ENCODE measurements around the gene ENGASE. TPM values are rescaled to one million over a fixed set of nuclear protein-coding genes. Genes with fewer than 3 reads are reported as not detected.

ENGASE gene
- total RNA-seq, 1 donor from 2014 or later = 16.8 TPM

DNA sequence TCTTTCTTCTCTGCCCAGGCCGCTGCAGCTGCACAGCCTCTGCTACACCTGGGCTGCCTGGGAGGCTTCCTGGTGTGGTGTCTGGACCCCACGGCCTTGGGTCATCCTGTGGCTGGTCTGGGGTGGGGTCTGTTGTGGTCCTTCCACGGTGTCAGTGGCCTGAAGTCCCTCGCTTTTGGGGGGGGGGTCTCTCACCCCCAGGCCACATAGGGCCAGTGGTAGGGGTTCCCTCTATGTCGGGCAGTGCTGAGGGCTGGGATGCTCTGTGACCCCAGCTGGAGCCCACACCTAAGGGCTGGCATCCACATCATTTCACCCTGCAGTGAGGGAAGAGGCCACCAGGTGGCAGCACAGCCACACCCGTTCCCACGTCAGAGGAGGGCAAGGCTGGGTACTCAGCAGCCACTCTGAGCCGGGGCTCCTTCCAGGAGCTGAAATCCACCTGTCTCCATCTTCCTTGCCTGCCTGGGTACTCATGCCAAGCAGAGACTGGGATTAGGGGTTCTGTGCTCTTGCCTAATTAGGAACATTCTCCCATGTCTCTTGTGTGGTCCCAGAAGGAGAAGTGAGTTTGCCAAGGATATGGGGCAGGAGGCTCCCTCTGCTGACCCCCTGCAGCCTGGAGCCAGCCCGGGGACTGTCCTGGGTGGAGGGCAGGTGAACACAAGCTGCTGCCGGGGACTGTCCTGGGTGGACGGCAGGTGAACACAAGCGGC is 13.0 kb downstream of the ENGASE start:
- H3K36me3 Mint-ChIP-seq (ENCODE audit: low read depth) = peaks cover 2% of the 10 kb centered on the region
- H3K4me1 Mint-ChIP-seq (ENCODE audit: low read depth) = no peaks in the 10 kb centered on the region

GRCh38 chr17:79088247-79088996 is 13.8 kb downstream of the ENGASE start:
- Mint-ChIP-seq H3K4me1 (ENCODE audit: low read depth) (no peaks in the 10 kb centered on the region), H3K4me3 (ENCODE audit: unreplicated experiment) (no peak overlapping the region), H3K9me3 (ENCODE audit: low read depth) (no peaks in the 10 kb centered on the region), H3K36me3 (ENCODE audit: low read depth) (peaks cover 2% of the 10 kb centered on the region), H3K27ac (ENCODE audit: unreplicated experiment) (no peak overlapping the region), H3K27me3 (ENCODE audit: low read depth) (no peaks in the 10 kb centered on the region)
- TF ChIP-seq, protein P1, sequence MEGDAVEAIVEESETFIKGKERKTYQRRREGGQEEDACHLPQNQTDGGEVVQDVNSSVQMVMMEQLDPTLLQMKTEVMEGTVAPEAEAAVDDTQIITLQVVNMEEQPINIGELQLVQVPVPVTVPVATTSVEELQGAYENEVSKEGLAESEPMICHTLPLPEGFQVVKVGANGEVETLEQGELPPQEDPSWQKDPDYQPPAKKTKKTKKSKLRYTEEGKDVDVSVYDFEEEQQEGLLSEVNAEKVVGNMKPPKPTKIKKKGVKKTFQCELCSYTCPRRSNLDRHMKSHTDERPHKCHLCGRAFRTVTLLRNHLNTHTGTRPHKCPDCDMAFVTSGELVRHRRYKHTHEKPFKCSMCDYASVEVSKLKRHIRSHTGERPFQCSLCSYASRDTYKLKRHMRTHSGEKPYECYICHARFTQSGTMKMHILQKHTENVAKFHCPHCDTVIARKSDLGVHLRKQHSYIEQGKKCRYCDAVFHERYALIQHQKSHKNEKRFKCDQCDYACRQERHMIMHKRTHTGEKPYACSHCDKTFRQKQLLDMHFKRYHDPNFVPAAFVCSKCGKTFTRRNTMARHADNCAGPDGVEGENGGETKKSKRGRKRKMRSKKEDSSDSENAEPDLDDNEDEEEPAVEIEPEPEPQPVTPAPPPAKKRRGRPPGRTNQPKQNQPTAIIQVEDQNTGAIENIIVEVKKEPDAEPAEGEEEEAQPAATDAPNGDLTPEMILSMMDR (IDR thresholded peaks at IDR 0.05) = no peak
- no peak for DNase-seq (ENCODE audit: low spot score)

More for the DNA sequence above, 13.0 kb downstream of the ENGASE start:
- DNase-seq (ENCODE audit: low spot score) = no peak
- TF ChIP-seq, protein P1 (IDR thresholded peaks at IDR 0.05) = peak; percentile 90
- H3K27ac Mint-ChIP-seq (ENCODE audit: unreplicated experiment) = no peak overlapping the region
- H3K9me3 Mint-ChIP-seq (ENCODE audit: low read depth) = no peaks in the 10 kb centered on the region
- H3K4me3 Mint-ChIP-seq (ENCODE audit: unreplicated experiment) = no peak overlapping the region
- no peaks in the 10 kb centered on the region for H3K27me3 Mint-ChIP-seq (ENCODE audit: low read depth)

DNA sequence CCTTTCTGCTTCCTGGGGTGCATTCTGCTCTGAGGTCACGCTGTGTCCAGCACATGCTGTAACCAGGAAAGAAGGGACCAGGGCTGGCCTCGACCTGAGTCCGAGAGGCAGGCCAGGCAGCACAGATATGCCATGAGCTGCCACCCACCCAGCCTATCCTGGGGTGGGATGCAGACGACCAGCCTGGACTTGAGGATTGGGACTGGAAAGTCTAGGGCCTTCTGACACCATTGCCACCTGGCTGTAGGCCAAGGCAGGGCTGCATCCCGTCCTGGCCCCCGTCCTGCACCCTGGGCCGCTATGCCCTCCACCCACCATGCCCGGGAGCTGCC is 14.3 kb downstream of the ENGASE start:
- Mint-ChIP-seq H3K27me3 (ENCODE audit: low read depth) (peaks cover 1% of the 10 kb centered on the region), H3K9me3 (ENCODE audit: low read depth) (no peaks in the 10 kb centered on the region), H3K36me3 (ENCODE audit: low read depth) (peaks cover 2% of the 10 kb centered on the region), H3K4me1 (ENCODE audit: low read depth) (no peaks in the 10 kb centered on the region), H3K4me3 (ENCODE audit: unreplicated experiment) (no peak overlapping the region), H3K27ac (ENCODE audit: unreplicated experiment) (no peak overlapping the region)
- TF ChIP-seq, protein P1 (IDR thresholded peaks at IDR 0.05) = no peak
- DNase-seq (ENCODE audit: low spot score) = no peak

GRCh38 chr17:79089720-79090442 is 15.3 kb downstream of the ENGASE start:
- Mint-ChIP-seq H3K27ac (ENCODE audit: unreplicated experiment) (no peak overlapping the region), H3K9me3 (ENCODE audit: low read depth) (no peaks in the 10 kb centered on the region), H3K4me1 (ENCODE audit: low read depth) (no peaks in the 10 kb centered on the region), H3K27me3 (ENCODE audit: low read depth) (peaks cover 1% of the 10 kb centered on the region), H3K36me3 (ENCODE audit: low read depth) (peaks cover 2% of the 10 kb centered on the region), H3K4me3 (ENCODE audit: unreplicated experiment) (no peak overlapping the region)
- DNase-seq (ENCODE audit: low spot score) = no peak
- TF ChIP-seq, protein P1 (IDR thresholded peaks at IDR 0.05) = no peak
